Fibroblast of villous mesenchyme (primary cell): ENCODE results near the gene MARVELD3. TPM values are rescaled to one million over a fixed set of nuclear protein-coding genes. Genes with fewer than 3 reads are reported as not detected.
A peak's percentile ranks its signal among the peaks of the same experiment; 100 is the strongest.

Experiments used
- DNase-seq: peaks from one replicate; pipeline ENCODE4 v3.0.0-alpha.2; 2010; ENCODE audit warnings: low read depth
- H3K4me3 ChIP-seq: 2 replicates; pipeline ENCODE4 v1.5.1; 2011; ENCODE audit warnings: low read depth, mild to moderate bottlenecking, low read length
- CTCF ChIP-seq: IDR thresholded peaks from 2 replicates; pipeline ENCODE4 v1.5.1; 2012; ENCODE audit warnings: low read depth, mild to moderate bottlenecking, low read length; ENCODE audit not compliant: insufficient read depth
- total RNA-seq: library from RNA; depleted of rRNA; stranded (reverse); fragments of >200 nt; gene quantifications from 2 replicates; pipeline ENCODE4 v1.2.3, GENCODE V29; 2012

The MARVELD3 gene
- total RNA-seq, 1 donor, result not detected

- TF ChIP-seq CTCF, result no peak
- DNase-seq, result no peak
- H3K4me3 ChIP-seq, result no peak overlapping the region
These were observed 33.5 kb downstream of the MARVELD3 start for GRCh38 chr16:71659471-71659870.

DNA sequence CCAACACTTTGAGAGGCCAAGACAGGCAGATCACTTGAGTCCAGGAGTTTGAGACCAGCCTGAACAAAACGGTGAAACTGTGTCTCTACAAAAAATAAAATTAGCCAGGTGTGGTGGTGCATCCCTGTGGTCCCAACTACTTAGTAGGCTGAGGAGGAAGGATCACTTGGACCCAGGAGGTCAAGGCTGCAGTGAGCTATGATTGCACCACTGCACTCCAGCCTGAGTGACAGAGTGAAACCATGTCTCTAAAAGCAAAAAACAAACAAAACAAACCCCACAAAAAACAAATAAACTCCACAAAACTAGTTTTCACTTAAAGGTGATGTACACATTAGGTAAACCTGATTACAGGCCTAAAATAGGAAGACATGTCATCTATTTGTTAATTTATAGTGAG lies 40.3 kb downstream of the MARVELD3 start:
- TF ChIP-seq CTCF, result no peak
- H3K4me3 ChIP-seq, result no peak overlapping the region
- DNase-seq, result no peak

DNA sequence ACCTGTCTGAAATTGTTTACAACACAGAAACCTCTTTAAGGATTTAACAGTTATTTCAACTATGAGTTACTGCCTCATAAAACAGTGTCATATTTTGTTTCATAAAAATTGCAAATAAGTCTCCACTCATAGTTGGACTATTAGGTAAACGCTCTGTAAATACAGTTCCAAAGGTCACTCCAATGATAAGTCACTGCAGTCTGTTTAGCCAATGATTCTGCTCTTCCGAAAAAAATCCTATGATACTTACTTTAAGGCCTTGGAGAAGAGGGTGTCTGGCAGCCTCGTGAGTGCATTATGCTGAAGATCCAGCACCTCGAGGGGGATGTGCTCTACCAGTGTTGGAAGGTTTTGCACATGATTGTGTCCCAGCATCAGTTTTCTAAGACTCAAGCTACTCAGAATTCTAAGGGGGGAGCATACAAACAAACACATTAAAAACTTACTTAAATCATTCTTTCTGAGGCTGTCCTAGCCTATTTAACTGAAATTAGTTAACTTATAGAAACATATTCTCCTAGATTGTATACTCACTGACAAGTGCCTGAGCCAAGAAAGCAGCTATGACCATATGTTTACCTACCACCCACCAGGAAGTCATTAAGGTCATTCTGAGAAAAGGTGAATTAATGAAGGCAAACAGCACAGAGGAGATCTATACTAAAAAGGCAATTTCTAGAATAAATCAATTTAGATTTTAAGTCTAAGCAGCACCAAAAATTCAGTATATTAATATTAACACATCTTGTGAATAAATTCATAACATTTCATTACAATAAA lies 41.1 kb downstream of the MARVELD3 start:
- no peak overlapping the region for H3K4me3 ChIP-seq
- TF ChIP-seq CTCF, result no peak
- peak; percentile 60 for DNase-seq

DNA sequence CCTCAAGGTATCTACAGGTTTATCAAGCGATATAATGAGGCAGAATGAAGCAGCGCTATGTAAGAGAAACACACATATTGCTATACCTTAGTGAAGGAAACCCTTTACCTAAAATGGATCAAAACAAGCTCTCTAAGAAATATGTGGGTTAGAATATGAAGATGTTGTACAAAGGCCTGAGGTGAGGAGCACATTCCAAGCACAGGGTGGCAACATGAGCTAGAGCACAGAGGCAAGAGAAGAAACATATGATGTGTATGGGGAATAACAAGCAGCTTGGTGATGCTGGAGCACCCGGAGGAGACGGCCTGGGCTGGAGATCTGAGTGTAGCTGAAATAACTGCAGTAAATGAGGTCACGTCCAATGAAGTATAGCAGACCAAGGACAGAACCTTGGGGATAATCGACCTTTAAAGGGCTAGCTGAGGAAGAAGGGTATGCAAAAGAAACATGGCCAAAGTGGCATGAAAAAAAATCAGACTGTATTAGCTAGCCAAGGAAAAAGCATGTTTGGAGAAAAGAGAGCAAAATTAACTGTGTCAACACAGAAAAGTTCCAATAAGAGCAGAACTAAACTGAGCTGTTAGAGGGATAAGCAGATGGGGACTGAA lies 44.0 kb downstream of the MARVELD3 start:
- TF ChIP-seq CTCF, result peak; percentile 24
- H3K4me3 ChIP-seq, result no peak overlapping the region
- peak; percentile 13 for DNase-seq

GRCh38 chr16:71670537-71670936 lies 44.6 kb downstream of the MARVELD3 start:
- no peak for TF ChIP-seq CTCF
- H3K4me3 ChIP-seq, result no peak overlapping the region
- no peak for DNase-seq

GRCh38 chr16:71671165-71671564 lies 45.2 kb downstream of the MARVELD3 start:
- no peak for TF ChIP-seq CTCF
- DNase-seq, result no peak
- no peak overlapping the region for H3K4me3 ChIP-seq
